Liver (tissue), 3 donors: ENCODE data around the gene TUBA4B.

Experiments used
- ATF3 ChIP-seq: IDR thresholded peaks from 2 replicates; pipeline ENCODE4 v1.6.1; 2016; ENCODE audit warnings: antibody characterized with exemption
- CTCF ChIP-seq: fragments of 150-350 bp; IDR thresholded peaks from 2 replicates; pipeline ENCODE4 v1.5.1; 2017; ENCODE audit warnings: improper control_type of control experiment, low read depth, low read length; ENCODE audit not compliant: missing input control
- EGR1 ChIP-seq, 2 donors: IDR thresholded peaks; 2 replicates each; pipeline ENCODE4 v1.6.1; 2016 to 2018; ENCODE audit warnings: antibody characterized with exemption in 2 of 2, low read depth in 2 of 2
- FOXA1 ChIP-seq: IDR thresholded peaks from 2 replicates; pipeline ENCODE4 v1.6.1; 2016; ENCODE audit warnings: antibody characterized with exemption
- GABPA ChIP-seq, 2 donors: IDR thresholded peaks in 1 of 2; conservative IDR thresholded peaks in 1 of 2; 2 replicates each; pipeline ENCODE4 v1.6.1; 2016; ENCODE audit warnings: antibody characterized with exemption in 2 of 2, mild to moderate bottlenecking in 1 of 2, moderate library complexity in 1 of 2
- JUND ChIP-seq, 2 donors: IDR thresholded peaks; 2 replicates each; pipeline ENCODE4 v1.6.1; 2016; ENCODE audit warnings: antibody characterized with exemption in 2 of 2
- NR2F2 ChIP-seq: IDR thresholded peaks from 2 replicates; pipeline ENCODE4 v1.6.1; 2016; ENCODE audit warnings: antibody characterized with exemption
- RAD21 ChIP-seq, 2 donors: IDR thresholded peaks; 2 replicates each; pipeline ENCODE4 v1.6.1; 2016; ENCODE audit warnings: antibody characterized with exemption in 2 of 2, mild to moderate bottlenecking in 2 of 2
- SP1 ChIP-seq: IDR thresholded peaks from 2 replicates; pipeline ENCODE4 v1.6.1; 2018; ENCODE audit warnings: antibody characterized with exemption, mild to moderate bottlenecking
- TAF1 ChIP-seq: conservative IDR thresholded peaks from 2 replicates; pipeline ENCODE4 v1.6.1; 2016; ENCODE audit warnings: antibody characterized with exemption, mild to moderate bottlenecking
- YY1 ChIP-seq: IDR thresholded peaks from 2 replicates; pipeline ENCODE4 v1.6.1; 2016; ENCODE audit warnings: antibody characterized with exemption, mild to moderate bottlenecking
- TF ChIP-seq, protein P1 (sequence below): IDR thresholded peaks from 2 replicates; pipeline ENCODE4 v1.6.1; 2016; ENCODE audit warnings: antibody characterized with exemption, mild to moderate bottlenecking
- TF ChIP-seq, protein P2 (sequence below): IDR thresholded peaks from 2 replicates; pipeline ENCODE4 v1.6.1; 2016; ENCODE audit warnings: antibody characterized with exemption
- donor health status: healthy.
- donor health status: healthy.

- TF ChIP-seq CTCF (no peak), YY1 (no peak), GABPA (IDR thresholded peaks at IDR 0.05 in 1 of 2, conservative IDR thresholded peaks at IDR 0.05 in 1 of 2) (no peak), FOXA1 (no peak), SP1 (no peak), NR2F2 (no peak), ATF3 (no peak), EGR1 (IDR thresholded peaks at IDR 0.05; ENCODE audit: low read depth in 2 of 2) (no peak), TAF1 (no peak), RAD21 (IDR thresholded peaks at IDR 0.05) (no peak), JUND (IDR thresholded peaks at IDR 0.05) (no peak)
- TF ChIP-seq, protein P1, sequence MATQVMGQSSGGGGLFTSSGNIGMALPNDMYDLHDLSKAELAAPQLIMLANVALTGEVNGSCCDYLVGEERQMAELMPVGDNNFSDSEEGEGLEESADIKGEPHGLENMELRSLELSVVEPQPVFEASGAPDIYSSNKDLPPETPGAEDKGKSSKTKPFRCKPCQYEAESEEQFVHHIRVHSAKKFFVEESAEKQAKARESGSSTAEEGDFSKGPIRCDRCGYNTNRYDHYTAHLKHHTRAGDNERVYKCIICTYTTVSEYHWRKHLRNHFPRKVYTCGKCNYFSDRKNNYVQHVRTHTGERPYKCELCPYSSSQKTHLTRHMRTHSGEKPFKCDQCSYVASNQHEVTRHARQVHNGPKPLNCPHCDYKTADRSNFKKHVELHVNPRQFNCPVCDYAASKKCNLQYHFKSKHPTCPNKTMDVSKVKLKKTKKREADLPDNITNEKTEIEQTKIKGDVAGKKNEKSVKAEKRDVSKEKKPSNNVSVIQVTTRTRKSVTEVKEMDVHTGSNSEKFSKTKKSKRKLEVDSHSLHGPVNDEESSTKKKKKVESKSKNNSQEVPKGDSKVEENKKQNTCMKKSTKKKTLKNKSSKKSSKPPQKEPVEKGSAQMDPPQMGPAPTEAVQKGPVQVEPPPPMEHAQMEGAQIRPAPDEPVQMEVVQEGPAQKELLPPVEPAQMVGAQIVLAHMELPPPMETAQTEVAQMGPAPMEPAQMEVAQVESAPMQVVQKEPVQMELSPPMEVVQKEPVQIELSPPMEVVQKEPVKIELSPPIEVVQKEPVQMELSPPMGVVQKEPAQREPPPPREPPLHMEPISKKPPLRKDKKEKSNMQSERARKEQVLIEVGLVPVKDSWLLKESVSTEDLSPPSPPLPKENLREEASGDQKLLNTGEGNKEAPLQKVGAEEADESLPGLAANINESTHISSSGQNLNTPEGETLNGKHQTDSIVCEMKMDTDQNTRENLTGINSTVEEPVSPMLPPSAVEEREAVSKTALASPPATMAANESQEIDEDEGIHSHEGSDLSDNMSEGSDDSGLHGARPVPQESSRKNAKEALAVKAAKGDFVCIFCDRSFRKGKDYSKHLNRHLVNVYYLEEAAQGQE, result no peak
- TF ChIP-seq, protein P2, sequence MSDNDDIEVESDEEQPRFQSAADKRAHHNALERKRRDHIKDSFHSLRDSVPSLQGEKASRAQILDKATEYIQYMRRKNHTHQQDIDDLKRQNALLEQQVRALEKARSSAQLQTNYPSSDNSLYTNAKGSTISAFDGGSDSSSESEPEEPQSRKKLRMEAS, result no peak
Observed at GRCh38 chr2:219284501-219285372, 31.7 kb downstream of the TUBA4B start.
